B cell (primary cell): ENCODE data around the gene CCDC138. TPM values are rescaled to one million over a fixed set of nuclear protein-coding genes. Genes with fewer than 3 reads are reported as not detected.

ENCODE experiments used
- ATAC-seq: fragments of 200-7000 bp; cut with Tn5 transposase; one replicate; pipeline ENCODE4 v1.10.0; 2021; ENCODE audit warnings: low read depth, mild to moderate bottlenecking, moderate number of reproducible peaks, moderate library complexity
- CTCF ChIA-PET: fragments of 350-600 bp; sonication (Branson Sonifier 250); formaldehyde crosslinking; loops from one replicate; lab custom pipeline; 2021; ENCODE audit warnings: antibody characterized with exemption, inconsistent platforms; lab: Charles Lee
- POLR2A ChIA-PET: fragments of 350-600 bp; sonication (Branson Sonifier 250); formaldehyde crosslinking; loops from one replicate; lab custom pipeline; 2021; ENCODE audit warnings: antibody characterized with exemption; lab: Charles Lee
- DNase-seq: peaks from one replicate; pipeline ENCODE4 v3.0.0; 2013
- H2AFZ ChIP-seq: 2 replicates; pipeline ENCODE4 v1.6.1; 2012; ENCODE audit warnings: mild to moderate bottlenecking, low read depth, low read length; ENCODE audit not compliant: insufficient read depth, poor library complexity, severe bottlenecking
- H3K27ac ChIP-seq, 2 donors: 1 replicate in 1 of 2; 2 replicates in 1 of 2; pipeline ENCODE4 v1.5.1; 2012 to 2013; ENCODE audit warnings: low read length in 2 of 2, mild to moderate bottlenecking in 2 of 2, moderate library complexity in 1 of 2
- H3K27me3 ChIP-seq, 4 experiments: fragments of 200-600 bp in 1 of 4; sonication (generic) in 1 of 4; replicated peaks in 1 of 4; 1 replicate in 2 of 4; 2 replicates in 2 of 4; pipeline versions ENCODE4 v1.6.1 to v1.7.0; 2013 to 2016; ENCODE audit warnings: low read length in 3 of 4, mild to moderate bottlenecking in 2 of 4, mixed read lengths in 1 of 4, moderate library complexity in 1 of 4; ENCODE audit not compliant: insufficient read depth in 4 of 4, control insufficient read depth in 3 of 4; ENCODE audit errors: control extremely low read depth in 1 of 4
- H3K36me3 ChIP-seq, 2 experiments: replicated peaks in 1 of 2; 1 replicate in 1 of 2; 2 replicates in 1 of 2; pipeline versions ENCODE4 v1.6.1 to v1.7.1; 2013; ENCODE audit warnings: low read length in 1 of 2; ENCODE audit not compliant: insufficient read depth in 2 of 2, control insufficient read depth in 1 of 2; ENCODE audit errors: control extremely low read depth in 1 of 2, extremely low read depth in 1 of 2
- H3K4me1 ChIP-seq, 2 donors: fragments of 200-600 bp in 1 of 2; sonication (generic) in 1 of 2; 1 replicate in 1 of 2; 2 replicates in 1 of 2; pipeline versions ENCODE4 v1.5.1 to v1.6.1; 2013 to 2017; ENCODE audit warnings: low read length in 2 of 2; ENCODE audit not compliant: control insufficient read depth in 2 of 2, insufficient read depth in 2 of 2
- H3K4me2 ChIP-seq: replicated peaks from 2 replicates; pipeline ENCODE3; 2012; ENCODE audit warnings: mild to moderate bottlenecking, low read depth, low read length; ENCODE audit not compliant: poor library complexity, severe bottlenecking
- H3K4me3 ChIP-seq, 5 experiments: fragments of 200-600 bp in 1 of 5; sonication (generic) in 1 of 5; 1 replicate in 3 of 5; 2 replicates in 2 of 5; pipeline versions ENCODE4 v1.5.1 to v1.7.0; 2011 to 2016; ENCODE audit warnings: low read length in 4 of 5, mild to moderate bottlenecking in 4 of 5, low read depth in 2 of 5, control low read depth in 1 of 5, moderate library complexity in 1 of 5; ENCODE audit not compliant: insufficient read depth in 1 of 5; ENCODE audit errors: control extremely low read depth in 1 of 5, extremely low read depth in 1 of 5
- H3K79me2 ChIP-seq: fragments of 200-600 bp; sonication (generic); one replicate; pipeline ENCODE4 v1.6.0; 2016; ENCODE audit warnings: low read length; ENCODE audit not compliant: control insufficient read depth, insufficient read depth
- H3K9ac ChIP-seq: fragments of 200-600 bp; sonication (generic); 2 replicates; pipeline ENCODE4 v1.6.1; 2017; ENCODE audit warnings: mild to moderate bottlenecking, low read length, moderate library complexity
- H3K9me3 ChIP-seq, 3 donors: one replicate each; pipeline versions ENCODE4 v1.6.1 to v1.7.1; 2013; ENCODE audit warnings: low read length in 2 of 3; ENCODE audit not compliant: control insufficient read depth in 2 of 3, insufficient read depth in 1 of 3; ENCODE audit errors: control extremely low read depth in 1 of 3
- H4K20me1 ChIP-seq: 2 replicates; pipeline ENCODE4 v1.6.0; 2012; ENCODE audit warnings: mild to moderate bottlenecking, low read length; ENCODE audit not compliant: insufficient read depth, control insufficient read depth, poor library complexity, severe bottlenecking
- H3K27ac Mint-ChIP-seq: one replicate; pipeline ENCODE4 v1.8.0; 2021; ENCODE audit warnings: mixed read lengths
- H3K27me3 Mint-ChIP-seq: one replicate; pipeline ENCODE4 v1.8.0; 2021; ENCODE audit warnings: mixed read lengths
- H3K4me1 Mint-ChIP-seq: one replicate; pipeline ENCODE4 v1.8.0; 2021; ENCODE audit warnings: mixed read lengths
- H3K4me3 Mint-ChIP-seq: one replicate; pipeline ENCODE4 v1.8.0; 2021; ENCODE audit warnings: mixed read lengths
- H3K9me3 Mint-ChIP-seq: one replicate; pipeline ENCODE4 v1.8.0; 2022; ENCODE audit warnings: mixed read lengths; ENCODE audit not compliant: insufficient read depth
- EZH2 ChIP-seq: IDR thresholded peaks from 2 replicates; pipeline ENCODE4 v1.6.1; 2012; ENCODE audit warnings: borderline replicate concordance, low read depth, mild to moderate bottlenecking, moderate library complexity, low read length; ENCODE audit not compliant: insufficient read depth, poor library complexity, severe bottlenecking
- WGBS: methylation state at CpG from one replicate; pipeline ENCODE4 v1.1.5; 2013; ENCODE audit warnings: missing lambda C conversion rate; ENCODE audit not compliant: insufficient coverage; 5-methylcytosine and 5-hydroxymethylcytosine counted together
- intact Hi-C: fragments of 100-400 bp; cut with micrococcal nuclease; formaldehyde crosslinking; loops from one replicate; pipeline ENCODE4 v1.10.0; 2022
- polyA plus RNA-seq: library from polyadenylated mRNA; depleted of rRNA; stranded (reverse); fragments of >200 nt; gene quantifications from 2 replicates; pipeline ENCODE4 v1.2.3, GENCODE V29; 2012
- total RNA-seq, 2 donors: library from RNA; stranded (reverse); fragments of 120-200 nt in 1 of 2; gene quantifications; 1 replicate in 1 of 2; 2 replicates in 1 of 2; pipeline versions ENCODE4 v1.2.3 to v1.2.4, GENCODE V29; 2013 to 2022
- TF ChIP-seq, protein P1 (sequence below): fragments of 200-600 bp; IDR thresholded peaks from one replicate; pipeline ENCODE4 v1.8.0; 2022; ENCODE audit warnings: antibody characterized with exemption, mild to moderate bottlenecking

The CCDC138 gene
- total and polyA plus RNA-seq, 2 donors (not counting 1 experiment from before 2014, with no cell fraction given) = 3.3 to 16.3 TPM

DNA sequence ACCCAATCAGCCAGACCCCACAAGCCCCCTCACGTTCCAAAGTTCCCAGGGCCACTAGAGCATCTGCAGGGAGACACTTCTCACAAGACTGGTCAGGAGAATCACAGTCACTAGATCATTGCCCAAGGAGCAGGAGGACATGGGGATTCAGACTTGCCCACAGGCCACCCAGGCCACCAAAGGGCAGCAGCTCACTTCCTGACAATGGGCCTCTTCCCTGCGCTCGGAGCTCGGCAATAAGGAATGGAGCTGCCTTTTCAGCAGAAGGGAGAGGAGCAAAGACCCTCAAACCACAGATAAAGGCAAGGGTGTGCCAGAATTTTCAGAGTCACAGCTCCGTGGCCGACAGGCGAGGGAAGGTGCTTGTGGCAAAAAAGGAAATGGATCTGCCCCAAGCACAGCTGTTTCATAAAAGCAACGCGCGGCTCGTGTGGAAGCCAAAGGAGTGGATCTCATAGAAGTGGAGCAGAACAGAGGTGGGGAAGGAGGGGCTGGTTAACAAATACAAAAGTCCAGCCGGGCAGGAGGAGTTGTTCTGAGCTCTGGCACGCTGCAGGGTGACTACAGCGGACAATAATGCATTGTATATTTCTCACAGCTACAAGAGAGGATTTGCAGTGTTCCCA lies 130.3 kb downstream of the CCDC138 start:
- TF ChIP-seq EZH2 = no peak
- TF ChIP-seq, protein P1, sequence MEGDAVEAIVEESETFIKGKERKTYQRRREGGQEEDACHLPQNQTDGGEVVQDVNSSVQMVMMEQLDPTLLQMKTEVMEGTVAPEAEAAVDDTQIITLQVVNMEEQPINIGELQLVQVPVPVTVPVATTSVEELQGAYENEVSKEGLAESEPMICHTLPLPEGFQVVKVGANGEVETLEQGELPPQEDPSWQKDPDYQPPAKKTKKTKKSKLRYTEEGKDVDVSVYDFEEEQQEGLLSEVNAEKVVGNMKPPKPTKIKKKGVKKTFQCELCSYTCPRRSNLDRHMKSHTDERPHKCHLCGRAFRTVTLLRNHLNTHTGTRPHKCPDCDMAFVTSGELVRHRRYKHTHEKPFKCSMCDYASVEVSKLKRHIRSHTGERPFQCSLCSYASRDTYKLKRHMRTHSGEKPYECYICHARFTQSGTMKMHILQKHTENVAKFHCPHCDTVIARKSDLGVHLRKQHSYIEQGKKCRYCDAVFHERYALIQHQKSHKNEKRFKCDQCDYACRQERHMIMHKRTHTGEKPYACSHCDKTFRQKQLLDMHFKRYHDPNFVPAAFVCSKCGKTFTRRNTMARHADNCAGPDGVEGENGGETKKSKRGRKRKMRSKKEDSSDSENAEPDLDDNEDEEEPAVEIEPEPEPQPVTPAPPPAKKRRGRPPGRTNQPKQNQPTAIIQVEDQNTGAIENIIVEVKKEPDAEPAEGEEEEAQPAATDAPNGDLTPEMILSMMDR = no peak
- Histone ChIP-seq H3K27ac (no peak overlapping the region), H3K4me1 (no peaks in the 10 kb centered on the region), H3K4me2 (no peak overlapping the region), H3K9me3 (no peaks in the 10 kb centered on the region), H3K36me3 (no peaks in the 10 kb centered on the region), H4K20me1 (no peaks in the 10 kb centered on the region), H3K27me3 (no peaks in the 10 kb centered on the region), H2AFZ (no peak overlapping the region), H3K9ac (no peak overlapping the region), H3K79me2 (no peaks in the 10 kb centered on the region), H3K4me3 (no peak overlapping the region)
- POLR2A ChIA-PET = no interaction called here
- Mint-ChIP-seq H3K9me3 (no peaks in the 10 kb centered on the region), H3K4me1 (no peaks in the 10 kb centered on the region), H3K4me3 (no peak overlapping the region), H3K27ac (no peak overlapping the region), H3K27me3 (no peaks in the 10 kb centered on the region)
- DNase-seq (no peak), ATAC-seq (no peak)
- 33% methylated on average over 11 of the region's 14 CpGs for WGBS
- intact Hi-C loops = no loop called here
- CTCF ChIA-PET = interaction anchor here (1.9 kb wide), 1 partner anchor 11 kb away, joined by 8 read pairs; no protein-coding TSS in a partner anchor

DNA sequence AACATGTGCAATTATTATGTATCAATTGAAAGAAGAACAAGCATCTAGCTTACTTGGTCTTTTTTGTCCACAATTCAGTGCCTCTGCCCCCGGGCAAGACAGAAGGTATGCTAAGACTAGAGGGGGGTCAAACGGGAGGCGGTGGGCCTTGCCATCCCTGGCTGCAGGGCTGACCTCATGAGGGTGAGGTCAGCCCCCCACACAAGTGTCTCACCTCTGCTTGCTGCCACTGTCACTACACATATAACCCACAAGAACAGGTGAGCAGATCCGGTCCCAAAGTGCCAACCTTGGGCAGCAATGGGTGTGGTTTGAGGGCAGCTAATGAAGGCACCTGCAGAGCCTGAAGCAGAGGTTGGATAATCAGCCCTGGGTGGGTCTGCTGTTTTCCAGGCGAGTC lies 131.0 kb downstream of the CCDC138 start:
- Histone ChIP-seq H3K36me3 (no peaks in the 10 kb centered on the region), H3K9me3 (no peaks in the 10 kb centered on the region), H3K9ac (no peak overlapping the region), H3K4me1 (no peaks in the 10 kb centered on the region), H3K4me2 (no peak overlapping the region), H3K4me3 (no peak overlapping the region), H3K79me2 (no peaks in the 10 kb centered on the region), H3K27ac (no peak overlapping the region), H4K20me1 (no peaks in the 10 kb centered on the region), H3K27me3 (no peaks in the 10 kb centered on the region), H2AFZ (no peak overlapping the region)
- DNase-seq (no peak), ATAC-seq (no peak)
- intact Hi-C loops = no loop called here
- H3K4me3 Mint-ChIP-seq = no peak overlapping the region
- H3K27me3 Mint-ChIP-seq = no peaks in the 10 kb centered on the region
- ChIA-PET POLR2A (no interaction called here), CTCF (no interaction called here)
- WGBS = no CpG with 5 or more reads among the region's 5 CpGs
- no peak for TF ChIP-seq EZH2
- TF ChIP-seq, protein P1 = no peak
- no peak overlapping the region for H3K27ac Mint-ChIP-seq
- no peaks in the 10 kb centered on the region for H3K4me1 Mint-ChIP-seq
- no peaks in the 10 kb centered on the region for H3K9me3 Mint-ChIP-seq
